Lower leg skin (tissue), 4 donors: ENCODE data around the gene HYDIN. TPM values are rescaled to one million over a fixed set of nuclear protein-coding genes. Genes with fewer than 3 reads are reported as not detected.

Source experiments
- DNase-seq, 2 donors: peaks; one replicate each; pipeline ENCODE4 v3.0.0-alpha.2; 2019; ENCODE audit warnings: low spot score in 2 of 2
- H3K4me3 ChIP-seq: fragments of 200-600 bp; sonication (generic); 2 replicates; pipeline ENCODE4 v1.5.1; 2017; ENCODE audit warnings: mild to moderate bottlenecking, low read depth; ENCODE audit not compliant: poor library complexity, severe bottlenecking
- CTCF ChIP-seq, 3 donors: fragments of 450-650 bp; IDR thresholded peaks; one replicate each; pipeline ENCODE4 v1.5.1; 2016; ENCODE audit warnings: antibody characterized with exemption in 3 of 3, mild to moderate bottlenecking in 3 of 3, moderate library complexity in 2 of 3
- POLR2A ChIP-seq, 2 donors: fragments of 450-650 bp; IDR thresholded peaks; one replicate each; pipeline ENCODE4 v1.6.1; 2016 to 2017; ENCODE audit warnings: antibody characterized with exemption in 2 of 2, mild to moderate bottlenecking in 1 of 2, moderate library complexity in 1 of 2
- WGBS, 2 donors: methylation state at CpG; one replicate each; pipeline ENCODE4 v1.1.5; 2018; 5-methylcytosine and 5-hydroxymethylcytosine counted together
- intact Hi-C: fragments of 100-400 bp; cut with DNase I; formaldehyde crosslinking; loops from one replicate; pipeline ENCODE4 v1.15.0; 2023; ENCODE audit warnings: low total_unique reads
- total RNA-seq, 4 donors: library from RNA; depleted of rRNA; stranded (reverse); fragments of >200 nt; gene quantifications; one replicate each; pipeline ENCODE4 v1.1.0, GENCODE V29; 2016

The HYDIN gene
- 1 to 10 TPM in 2 of 4 donors, under 1 TPM in 1, not detected in 1; 0.15 to 2.3 (median 1.5) TPM for total RNA-seq

- TF ChIP-seq POLR2A (IDR thresholded peaks at IDR 0.05) (no peak), CTCF (IDR thresholded peaks at IDR 0.05) (no peak)
- H3K4me3 ChIP-seq = no peak within 1 kb of the TSS
- intact Hi-C loops = loop anchor here (2.0 kb wide), 1 partner anchor 67 kb away; no protein-coding TSS in a partner anchor
- 7 to 11% methylated on average over 38 of the region's 38 CpGs for WGBS, 2 donors
- no peak for DNase-seq
Observed at GRCh38 chr16:71230122-71230845, at the start of gene HYDIN. TSS of gene HYDIN (minus strand) at chr16:71230722. CDS start at chr16:71186895, 43,827 bp downstream.

- intact Hi-C loops = no loop called here
- no peak overlapping the region for H3K4me3 ChIP-seq
- DNase-seq = no peak
- 90 to 92% methylated on average over 4 of the region's 4 CpGs for WGBS, 2 donors
- TF ChIP-seq CTCF (IDR thresholded peaks at IDR 0.05) (no peak), POLR2A (IDR thresholded peaks at IDR 0.05) (no peak)
Observed at GRCh38 chr16:71276589-71277334, 46.2 kb upstream of the HYDIN start.

GRCh38 chr16:71273384-71273783, 42.9 kb upstream of the HYDIN start:
- TF ChIP-seq CTCF (IDR thresholded peaks at IDR 0.05) (no peak), POLR2A (IDR thresholded peaks at IDR 0.05) (no peak)
- no peak overlapping the region for H3K4me3 ChIP-seq
- DNase-seq = no peak
- intact Hi-C loops = no loop called here
- WGBS, 2 donors = 100% methylated on average over 1 of the region's 1 CpG

GRCh38 chr16:71264299-71264698, 33.8 kb upstream of the HYDIN start:
- TF ChIP-seq POLR2A (IDR thresholded peaks at IDR 0.05) (no peak), CTCF (IDR thresholded peaks at IDR 0.05) (no peak)
- WGBS, 2 donors = 28 to 29% methylated on average over 3 of the region's 3 CpGs
- H3K4me3 ChIP-seq = no peak overlapping the region
- intact Hi-C loops = no loop called here
- DNase-seq = no peak

GRCh38 chr16:71263582-71263981, 33.1 kb upstream of the HYDIN start:
- no peak for DNase-seq
- intact Hi-C loops = no loop called here
- TF ChIP-seq CTCF (IDR thresholded peaks at IDR 0.05) (no peak), POLR2A (IDR thresholded peaks at IDR 0.05) (no peak)
- 70 to 81% methylated on average over 3 of the region's 3 CpGs for WGBS, 2 donors
- H3K4me3 ChIP-seq = no peak overlapping the region
